ENCODE measurements around the gene MYOZ3.

MYOZ3 gene

DNA sequence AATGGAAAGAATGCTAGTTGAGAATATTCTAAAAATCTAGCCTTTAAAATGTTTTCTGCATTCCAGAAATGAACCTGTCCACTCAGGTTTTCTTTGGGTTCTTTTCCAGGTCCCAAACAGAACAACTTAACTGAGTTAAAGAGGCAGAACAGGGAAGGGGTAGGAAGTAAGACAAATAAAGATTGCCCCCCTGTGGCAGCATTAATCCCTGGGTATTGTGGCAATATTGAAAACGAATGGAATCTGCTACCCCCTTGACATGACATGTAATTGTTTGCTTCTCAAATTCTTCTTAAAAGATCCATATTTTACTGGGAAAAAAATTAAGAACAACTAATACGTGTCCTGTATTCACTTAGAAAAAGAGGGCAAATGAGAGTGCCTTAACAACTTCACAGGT is 49.1 kb downstream of the MYOZ3 start:
- no peak for DNase-seq

- no peak for DNase-seq
These were observed 62.8 kb downstream of the MYOZ3 start for GRCh38 chr5:150723845-150724244.
